HG03135 (cell line): ENCODE results near the gene QARS1.

Experiments used
- ATAC-seq: cut with Tn5 transposase; IDR thresholded peaks from one replicate; pipeline ENCODE4 v1.9.1; 2021; ENCODE audit warnings: mild to moderate bottlenecking, moderate library complexity; ENCODE audit not compliant: unreplicated experiment

Gene QARS1

DNA sequence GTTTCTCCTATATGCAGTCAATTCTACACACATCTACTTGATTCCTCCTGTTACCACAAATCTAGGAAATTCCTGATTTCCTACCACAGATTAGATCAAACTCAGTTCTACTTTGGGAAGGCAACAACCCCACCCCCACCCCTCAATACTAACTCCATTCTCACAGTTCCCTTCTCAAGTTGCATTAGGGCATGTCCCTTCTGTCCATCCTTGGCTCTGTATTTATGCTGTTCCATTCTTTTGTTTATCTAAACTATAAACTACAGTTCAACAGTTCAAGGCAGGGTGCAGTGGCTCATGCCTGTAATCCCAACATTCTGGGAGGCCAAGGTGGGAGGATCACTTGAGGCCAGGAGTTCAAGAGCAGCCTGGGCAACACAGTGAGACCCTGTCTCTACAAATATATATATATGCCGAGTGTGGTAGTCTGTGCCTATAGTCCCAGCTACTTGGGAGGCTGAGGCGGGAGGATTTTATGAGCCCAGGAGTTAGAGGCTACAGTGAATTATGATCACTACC is 50.2 kb downstream of the QARS1 start:
- no peak for ATAC-seq

DNA sequence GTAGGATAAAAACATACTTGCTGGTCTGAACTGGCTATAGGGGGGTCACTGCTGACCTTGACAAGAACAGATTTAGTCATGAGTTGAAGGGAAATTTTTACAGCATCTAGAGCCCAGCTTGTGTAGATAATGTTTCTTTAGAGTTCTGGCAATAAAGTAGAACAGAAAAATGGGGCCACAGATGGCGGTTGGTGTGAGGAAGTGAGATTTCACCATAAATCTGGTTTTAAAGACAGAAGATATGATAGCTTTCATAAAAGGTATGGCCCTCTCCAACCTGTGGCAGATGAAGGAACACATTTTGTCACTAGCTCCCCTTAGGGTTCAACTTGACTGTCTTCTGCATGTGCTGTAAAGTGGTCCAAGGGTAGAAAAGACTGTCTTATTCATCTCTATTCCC is 51.0 kb downstream of the QARS1 start:
- no peak for ATAC-seq
